H1 (cell line): Measurements from ENCODE around the gene CYP2W1. TPM values are rescaled to one million over a fixed set of nuclear protein-coding genes. Genes with fewer than 3 reads are reported as not detected.

Source experiments
- BCL11A ChIP-seq, 2 experiments: IDR thresholded peaks; one replicate each; pipeline ENCODE4 v1.6.1; 2011; ENCODE audit warnings: low read depth in 2 of 2, low read length in 2 of 2, mild to moderate bottlenecking in 2 of 2
- CHD1 ChIP-seq: IDR thresholded peaks from 2 replicates; pipeline ENCODE4 v1.6.1; 2012; ENCODE audit warnings: low read depth, low read length, improper control_type of control experiment
- CHD2 ChIP-seq: IDR thresholded peaks from 2 replicates; pipeline ENCODE4 v1.6.1; 2012; ENCODE audit warnings: low read length, improper control_type of control experiment
- CHD7 ChIP-seq: fragments of 300-600 bp; sonication (generic); IDR thresholded peaks from 2 replicates; pipeline ENCODE4 v1.7.1; 2012; ENCODE audit warnings: low read length, moderate library complexity, mild to moderate bottlenecking, inconsistent platforms; ENCODE audit not compliant: insufficient replicate concordance
- EP300 ChIP-seq, 2 experiments: IDR thresholded peaks; 1 replicate in 1 of 2; 2 replicates in 1 of 2; pipeline ENCODE4 v1.6.1; 2011 to 2012; ENCODE audit warnings: low read depth in 2 of 2, low read length in 2 of 2, mild to moderate bottlenecking in 2 of 2, borderline replicate concordance in 1 of 2, inconsistent platforms in 1 of 2, moderate library complexity in 1 of 2
- FOSL1 ChIP-seq: IDR thresholded peaks from 2 replicates; pipeline ENCODE4 v1.6.1; 2011; ENCODE audit warnings: mild to moderate bottlenecking, low read depth, low read length, moderate library complexity; ENCODE audit not compliant: insufficient read depth
- JUN ChIP-seq: IDR thresholded peaks from 2 replicates; pipeline ENCODE4 v1.6.1; 2011; ENCODE audit warnings: low read depth, mild to moderate bottlenecking, improper control_type of control experiment, low read length
- SIN3A ChIP-seq, 2 experiments: IDR thresholded peaks in 1 of 2; conservative IDR thresholded peaks in 1 of 2; 2 replicates each; pipeline ENCODE4 v1.6.1; 2011 to 2012; ENCODE audit warnings: low read length in 2 of 2, improper control_type of control experiment in 1 of 2, low read depth in 1 of 2, mild to moderate bottlenecking in 1 of 2
- SUZ12 ChIP-seq: fragments of 200-600 bp; sonication (generic); IDR thresholded peaks from 2 replicates; pipeline ENCODE4 v1.6.1; 2012; ENCODE audit warnings: mild to moderate bottlenecking, inconsistent platforms, low read length, moderate library complexity, mixed read lengths
- TBP ChIP-seq: IDR thresholded peaks from 2 replicates; pipeline ENCODE4 v1.6.1; 2011; ENCODE audit warnings: low read depth, low read length, improper control_type of control experiment
- polyA plus RNA-seq, 7 experiments: library from polyadenylated mRNA; depleted of rRNA in 3 of 7; stranded (reverse) in 5 of 7; unstranded in 2 of 7; fragments of >200 nt in 5 of 7; fragments of 200-250 nt in 2 of 7; gene quantifications; 1 replicate in 5 of 7; 2 replicates in 1 of 7; 4 replicates in 1 of 7; pipeline versions ENCODE4 v1.2.1 to v1.2.3, GENCODE V29; 2011 to 2013; ENCODE audit warnings: missing spikeins in 2 of 7, mixed read lengths in 2 of 7
- total RNA-seq: library from RNA; stranded (reverse); fragmentation: NEBNext Ultra II Directional; extraction: Animal tissue kit (Norgen Biotek cat#: 25700); gene quantifications from 2 replicates; pipeline ENCODE4 v1.2.1, GENCODE V29; 2021

CYP2W1 gene
- total and polyA plus RNA-seq, 2 of the 8 experiments (the other 6 are each of a cell fraction or from before 2014, with no cell fraction given) = not detected

GRCh38 chr7:967361-968082 lies 15.5 kb upstream of the CYP2W1 start (continued):
- no peak for TF ChIP-seq CHD7
- TF ChIP-seq EP300 (IDR thresholded peaks at IDR 0.05; ENCODE audit: borderline replicate concordance in 1 of 2, low read depth in 2 of 2, low read length in 2 of 2) = no peak
- TF ChIP-seq SIN3A (conservative IDR thresholded peaks at IDR 0.05 in 1 of 2, IDR thresholded peaks at IDR 0.05 in 1 of 2; ENCODE audit: low read depth in 1 of 2, low read length in 2 of 2) = no peak
- TF ChIP-seq JUN = no peak
- TF ChIP-seq TBP = no peak
- no peak for TF ChIP-seq SUZ12
- TF ChIP-seq BCL11A (IDR thresholded peaks at IDR 0.05; ENCODE audit: low read depth in 2 of 2, low read length in 2 of 2) = no peak
- no peak for TF ChIP-seq CHD1
- no peak for TF ChIP-seq FOSL1
- TF ChIP-seq CHD2 = no peak
